HG02840 (cell line): ENCODE data around the gene ATP6V0A1.
"Not testable (repeated sequence)": the region's sequence is repeated elsewhere in the genome, so short reads cannot be mapped to it uniquely, and the experiment has no call there.

Source experiments
- ATAC-seq: cut with Tn5 transposase; IDR thresholded peaks from one replicate; pipeline ENCODE4 v1.9.1; 2021; ENCODE audit warnings: mild to moderate bottlenecking, moderate library complexity, moderate number of reproducible peaks; ENCODE audit not compliant: unreplicated experiment, low FRiP score

ATP6V0A1 gene

GRCh38 chr17:42474276-42474675, 15.6 kb downstream of the ATP6V0A1 start:
- no peak for ATAC-seq

DNA sequence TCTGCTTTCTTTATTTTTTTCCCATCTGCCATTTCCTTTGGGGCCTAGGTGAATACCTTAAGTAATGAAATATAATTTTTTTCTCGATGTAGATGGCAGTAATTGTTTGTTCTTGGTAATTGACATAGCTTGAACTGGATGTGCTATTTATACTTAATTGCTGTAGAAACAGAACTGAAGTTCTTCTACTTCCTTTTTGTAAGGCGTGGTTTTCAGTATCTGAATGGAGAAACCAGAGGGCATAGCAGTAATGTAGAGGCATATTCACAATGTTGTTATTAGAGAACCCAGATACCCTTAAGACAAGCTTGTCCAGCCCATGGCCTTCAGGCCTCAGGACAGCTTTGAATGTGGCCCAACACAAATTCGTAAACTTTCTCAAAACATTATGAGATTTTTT, 16.4 kb downstream of the ATP6V0A1 start:
- ATAC-seq: no peak

- no peak for ATAC-seq
Observed at GRCh38 chr17:42475835-42476234, 17.2 kb downstream of the ATP6V0A1 start.

DNA sequence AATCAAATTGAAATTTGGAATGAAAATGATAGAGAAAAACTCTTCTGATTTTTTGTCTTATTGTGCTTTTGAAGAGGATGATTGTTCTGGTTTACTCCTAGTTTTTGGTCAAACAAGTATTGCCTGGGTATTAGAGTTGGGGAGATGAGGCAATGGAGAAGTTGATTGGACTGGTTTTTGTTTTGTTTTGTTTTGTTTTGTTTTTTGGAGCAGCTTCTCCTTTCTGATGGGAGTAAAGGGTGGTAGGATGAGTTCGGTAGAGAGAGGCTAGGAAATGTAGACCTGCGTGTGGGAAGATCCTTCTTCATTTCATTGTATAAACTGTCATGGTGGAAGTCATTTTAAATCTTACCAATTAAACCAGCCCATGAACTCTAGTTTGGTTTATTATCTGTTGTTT, 17.7 kb downstream of the ATP6V0A1 start:
- no peak for ATAC-seq

DNA sequence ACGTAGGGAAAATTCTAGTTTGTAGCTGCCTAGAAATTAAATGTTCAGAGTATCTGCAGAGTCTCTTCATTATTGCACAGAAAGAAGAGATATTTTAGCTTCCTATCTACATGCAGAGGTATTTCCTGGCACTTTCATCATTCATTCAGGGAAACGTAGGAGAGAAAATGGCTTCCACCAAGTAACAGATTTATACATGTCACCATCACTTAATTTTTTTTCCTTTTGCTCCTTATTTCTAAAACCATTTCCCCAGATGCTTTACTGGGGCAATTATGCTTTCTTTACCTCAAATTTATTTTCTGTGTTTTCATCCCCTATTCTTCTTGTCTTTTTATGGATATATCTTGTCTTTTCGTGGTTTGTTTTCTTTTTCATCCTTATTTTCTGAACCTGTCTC, 18.5 kb downstream of the ATP6V0A1 start:
- ATAC-seq: no peak

- not testable (repeated sequence) for ATAC-seq
Observed at GRCh38 chr17:42477824-42478223, 19.1 kb downstream of the ATP6V0A1 start.

- no peak for ATAC-seq
Observed at GRCh38 chr17:42484304-42484703, 25.6 kb downstream of the ATP6V0A1 start.

DNA sequence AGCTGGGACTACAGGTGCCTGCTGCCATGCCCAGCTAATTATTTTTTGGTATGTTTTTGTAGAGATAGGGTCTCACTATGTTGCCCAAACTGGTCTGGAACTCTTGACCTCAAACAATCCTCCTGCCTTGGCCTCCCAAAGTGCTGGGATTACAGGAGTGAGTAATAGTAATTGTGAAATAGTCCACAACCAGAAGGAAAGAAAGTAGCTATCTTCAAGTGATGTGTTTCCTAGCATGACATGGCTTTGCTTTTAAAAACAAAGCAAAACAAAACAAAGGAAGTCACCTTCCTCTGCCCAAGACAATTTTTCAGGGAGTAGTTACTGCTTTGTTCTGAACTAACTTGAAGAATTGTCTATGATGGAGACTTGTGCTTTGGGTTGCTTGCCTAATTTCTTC, 27.0 kb downstream of the ATP6V0A1 start:
- no peak for ATAC-seq

- ATAC-seq: no peak
Observed at GRCh38 chr17:42488032-42488431, 29.4 kb downstream of the ATP6V0A1 start.

DNA sequence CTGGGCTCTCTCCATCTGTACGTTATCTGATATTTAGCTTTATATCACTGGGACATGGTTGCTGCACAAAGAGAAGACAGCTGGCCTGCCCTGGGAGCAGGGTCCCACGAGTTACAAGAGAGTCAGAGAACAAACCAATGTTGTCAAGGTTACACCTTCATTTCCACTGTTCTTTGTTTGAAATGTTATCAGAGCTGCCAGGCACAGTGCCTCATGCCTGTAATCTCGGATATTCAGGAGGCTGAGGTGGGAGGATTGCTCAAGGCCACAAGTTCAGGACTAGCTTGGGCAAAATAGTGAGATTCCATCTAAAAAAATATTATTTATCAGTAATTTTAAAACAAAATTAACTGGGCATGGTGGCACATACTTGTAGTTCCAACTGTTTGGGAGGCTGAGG, 34.6 kb downstream of the ATP6V0A1 start:
- ATAC-seq: no peak

- no peak for ATAC-seq
Observed at GRCh38 chr17:42494673-42495072, 36.0 kb downstream of the ATP6V0A1 start.

GRCh38 chr17:42498828-42499227, 40.1 kb downstream of the ATP6V0A1 start:
- no peak for ATAC-seq

GRCh38 chr17:42502091-42502490, 43.4 kb downstream of the ATP6V0A1 start:
- ATAC-seq: no peak

DNA sequence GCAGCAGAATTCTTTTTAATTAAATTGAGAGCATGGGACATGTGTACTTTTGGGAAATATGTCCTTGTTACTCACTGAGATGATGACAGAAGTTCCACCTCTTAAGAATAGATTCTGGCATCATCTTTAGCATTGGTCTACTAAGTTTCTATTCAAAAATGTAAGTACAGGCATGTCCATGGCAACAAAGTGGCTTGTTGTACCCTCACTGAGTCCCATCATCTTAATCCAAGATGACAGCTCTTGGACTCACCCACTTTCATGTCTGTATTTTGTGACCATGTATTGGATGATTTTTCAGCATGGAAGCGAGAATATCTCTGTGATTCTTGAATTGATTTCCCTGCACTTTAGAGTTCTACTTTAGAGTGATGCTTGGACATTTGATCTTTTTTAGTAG, 44.2 kb downstream of the ATP6V0A1 start:
- ATAC-seq: no peak

DNA sequence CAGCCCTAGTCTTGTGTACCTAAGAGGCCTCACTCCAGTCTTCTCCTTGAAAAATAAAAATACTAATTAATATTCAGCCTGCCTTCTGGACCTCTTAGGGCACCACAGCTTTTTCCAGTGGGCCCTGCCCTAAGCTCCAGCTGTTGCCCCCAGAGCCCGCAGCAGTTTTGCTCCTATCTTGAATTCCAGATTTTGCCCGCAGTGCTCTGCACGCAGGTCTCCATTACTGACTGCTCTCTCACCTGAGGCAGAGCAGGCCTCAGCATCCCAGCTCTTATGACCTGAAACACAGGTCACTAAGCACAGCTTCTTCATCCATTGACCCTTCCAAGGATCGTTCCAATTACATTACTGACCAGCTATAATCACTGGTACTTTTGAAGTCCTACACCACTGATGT, 49.0 kb downstream of the ATP6V0A1 start:
- ATAC-seq: no peak

DNA sequence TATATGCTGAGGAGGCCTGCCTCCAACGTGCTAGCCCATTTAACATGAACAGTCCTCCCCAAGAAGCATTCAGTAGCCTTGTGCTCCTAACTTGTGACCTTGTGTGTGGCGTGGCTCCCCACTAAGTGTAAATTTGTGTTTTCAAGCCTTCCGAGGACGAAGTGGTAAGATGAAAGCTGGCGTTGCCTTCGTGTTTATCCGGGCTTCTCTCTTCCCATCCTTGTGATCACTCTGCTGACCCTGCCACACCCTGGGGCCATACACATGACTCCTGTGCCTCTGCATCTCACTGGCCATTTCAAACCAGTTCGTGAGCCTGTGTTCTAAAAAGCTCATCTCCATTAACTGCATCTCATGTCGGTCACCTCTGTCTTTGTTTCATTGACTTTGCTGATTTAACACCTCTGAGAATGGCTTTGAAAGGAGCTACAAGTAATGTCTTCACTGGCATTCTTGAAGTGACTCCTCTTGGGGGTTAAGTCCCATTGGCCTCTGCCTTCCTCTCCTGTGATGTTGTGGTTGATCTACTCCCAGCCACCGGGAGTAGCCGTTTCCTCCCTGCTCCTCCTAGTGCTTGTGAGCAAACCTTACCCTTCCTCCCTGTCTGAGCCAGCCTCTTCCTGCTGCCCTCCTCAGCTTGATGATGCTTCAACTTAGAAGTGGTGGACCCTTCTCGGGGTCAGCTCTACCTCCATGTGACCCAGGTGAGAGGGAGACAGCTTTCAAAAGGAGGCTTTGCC, 49.9 kb downstream of the ATP6V0A1 start:
- ATAC-seq: no peak

- ATAC-seq: no peak
Observed at GRCh38 chr17:42509409-42509808, 50.7 kb downstream of the ATP6V0A1 start.

DNA sequence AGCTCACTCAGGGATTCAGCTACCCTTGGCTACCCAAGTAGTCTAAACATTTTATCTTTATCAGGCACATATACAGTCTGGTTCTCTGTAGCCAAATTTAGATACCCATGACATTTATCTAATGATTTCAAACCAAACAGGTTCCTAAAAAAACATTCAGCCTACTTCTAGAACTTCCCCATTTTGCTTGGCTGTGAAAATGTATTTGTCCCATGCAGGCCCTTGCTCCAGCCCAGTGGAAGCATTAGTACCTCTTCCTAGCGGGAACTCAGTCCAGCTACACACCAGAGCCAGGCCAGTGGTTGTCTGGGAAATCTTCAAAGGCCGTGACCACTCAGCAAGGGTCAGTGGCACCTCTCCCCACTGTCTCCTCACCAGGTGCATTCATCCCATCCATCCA, 51.2 kb downstream of the ATP6V0A1 start:
- ATAC-seq: no peak

- ATAC-seq: no peak
Observed at GRCh38 chr17:42512246-42512645, 53.6 kb downstream of the ATP6V0A1 start.

DNA sequence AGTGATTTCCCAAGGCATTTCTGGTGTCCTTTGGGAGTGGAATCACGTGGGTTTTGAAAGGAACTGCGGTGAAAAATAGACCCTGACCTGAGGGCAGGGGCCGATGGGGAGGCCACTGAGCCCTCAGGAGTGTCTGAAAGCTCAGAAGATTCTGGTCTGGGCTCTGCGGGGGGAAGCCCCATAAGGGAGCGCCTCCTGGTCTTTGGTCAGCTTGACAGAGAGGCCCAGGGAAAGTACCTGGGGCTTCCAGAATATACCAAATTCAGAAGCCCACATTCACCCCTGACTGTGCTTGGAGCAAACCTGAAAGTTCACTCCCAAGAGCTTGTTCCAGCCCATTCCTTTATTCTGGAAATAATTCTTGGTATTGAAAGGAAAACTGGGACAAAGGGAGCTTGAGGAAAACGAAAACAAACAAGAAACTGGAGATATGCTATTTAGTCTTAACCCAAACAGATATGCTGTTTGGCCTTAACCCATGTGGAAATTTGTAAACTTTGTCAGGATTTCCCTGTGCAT, 54.1 kb downstream of the ATP6V0A1 start:
- ATAC-seq: no peak

DNA sequence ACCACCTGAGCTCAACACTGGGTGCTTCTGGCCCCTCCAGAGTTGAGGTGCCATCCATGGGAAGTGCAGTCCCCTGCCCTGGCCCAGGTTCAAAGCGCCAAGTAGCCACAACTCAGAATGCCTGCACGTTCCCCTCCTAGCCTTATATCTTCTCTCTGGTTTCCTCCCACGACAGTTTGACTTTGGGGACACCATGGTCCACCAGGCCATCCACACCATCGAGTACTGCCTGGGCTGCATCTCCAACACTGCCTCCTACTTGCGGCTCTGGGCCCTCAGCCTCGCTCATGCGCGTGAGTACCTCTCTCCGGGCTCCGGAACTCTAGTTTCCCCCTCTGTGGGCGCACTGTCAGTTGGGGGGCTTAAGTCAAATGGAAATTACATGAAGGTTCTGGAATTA, 55.0 kb downstream of the ATP6V0A1 start:
- no peak for ATAC-seq

GRCh38 chr17:42514279-42514678, 55.6 kb downstream of the ATP6V0A1 start:
- ATAC-seq: no peak

DNA sequence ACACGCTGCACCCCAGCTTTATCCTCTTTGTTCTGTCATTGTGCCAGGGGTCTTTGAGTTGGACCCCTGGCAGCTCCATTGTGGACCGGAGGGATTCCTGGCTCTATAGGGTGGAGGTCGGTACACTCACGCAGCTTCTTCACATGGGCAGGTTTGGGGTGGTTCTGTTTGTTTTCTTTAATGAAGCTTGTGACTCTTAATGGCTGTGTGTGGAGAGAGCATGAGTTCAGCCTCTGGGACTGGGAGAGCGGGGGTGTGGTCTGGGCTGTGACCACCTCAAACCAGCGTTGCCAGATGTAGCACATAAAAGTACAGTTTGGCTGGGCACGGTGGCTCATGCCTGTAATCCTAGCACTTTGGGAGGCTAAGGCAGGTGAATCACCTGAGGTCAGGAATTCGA, 56.2 kb downstream of the ATP6V0A1 start:
- ATAC-seq: no peak
